GM12874 (cell line): Measurements from ENCODE around the gene SRPRB.

Experiments used
- CTCF ChIP-seq: IDR thresholded peaks from 2 replicates; pipeline ENCODE4 v1.5.1; 2011; ENCODE audit warnings: low read depth, mild to moderate bottlenecking, control low read depth, low read length, moderate library complexity; ENCODE audit not compliant: insufficient read depth

Gene SRPRB

GRCh38 chr3:133760916-133761315, 44.7 kb upstream of the SRPRB start:
- no peak for TF ChIP-seq CTCF

- no peak for TF ChIP-seq CTCF
Measured at GRCh38 chr3:133761605-133762484, 43.8 kb upstream of the SRPRB start.

- TF ChIP-seq CTCF, result no peak
Measured at GRCh38 chr3:133762539-133762938, 43.1 kb upstream of the SRPRB start.

- TF ChIP-seq CTCF, result no peak
Measured at GRCh38 chr3:133763797-133764683, 41.6 kb upstream of the SRPRB start.

- no peak for TF ChIP-seq CTCF
Measured at GRCh38 chr3:133765256-133765655, 40.4 kb upstream of the SRPRB start.

- TF ChIP-seq CTCF, result no peak
Measured at GRCh38 chr3:133767607-133768006, 38.0 kb upstream of the SRPRB start.

- no peak for TF ChIP-seq CTCF
Measured at GRCh38 chr3:133769536-133769935, 36.1 kb upstream of the SRPRB start.
